Measurements from ENCODE around the gene SENP3.

The SENP3 gene

DNA sequence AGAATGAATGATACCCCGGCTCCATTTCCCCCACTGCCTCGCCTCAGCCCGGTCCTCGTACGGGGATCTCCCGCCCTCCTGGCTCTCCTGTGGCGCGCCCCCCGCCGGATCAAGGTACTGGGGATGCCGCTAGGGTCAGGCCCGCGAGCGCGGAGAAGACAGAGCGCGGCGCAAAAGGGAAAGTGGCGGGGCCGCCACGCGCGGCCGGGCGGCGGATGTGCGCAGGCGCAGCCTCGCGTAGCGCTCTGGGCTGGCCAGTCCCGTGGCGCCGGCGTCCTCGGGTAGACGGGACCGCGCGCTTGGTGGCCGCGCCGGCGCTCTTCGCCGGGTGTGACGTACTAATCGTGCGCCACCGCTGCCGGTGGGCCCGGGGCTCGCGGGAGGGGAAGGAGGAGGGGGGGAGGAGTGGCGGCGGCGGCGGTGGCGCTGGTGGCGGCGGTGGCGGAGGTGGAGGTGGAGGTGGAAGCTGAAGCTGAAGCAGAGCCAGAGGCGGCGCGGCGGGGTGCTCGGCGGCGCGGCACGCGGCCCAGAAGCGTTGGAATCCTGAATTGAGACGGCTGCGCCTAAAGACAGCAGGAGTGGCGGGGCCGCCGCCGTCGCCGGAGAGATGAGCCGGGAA is at the start of gene SENP3:
SENP3 (plus strand) TSS at position 331 of the 619 bp plus-strand sequence. CDS start 1,158 bp downstream, outside the sequence.
- ChIA-PET CTCF (interaction anchor here (0.7 to 6.5 kb wide), 37 partner anchors 9 to 516 kb away, joined by 3 to 74 read pairs (median 7); partner anchors contain the start of genes ACAP1, ATP1B2, KCTD11 and MPDU1), POLR2A (interaction anchor here (0.8 to 1.5 kb wide), 2 partner anchors 77 to 126 kb away, joined by 3 to 6 read pairs; partner anchors contain the start of gene POLR2A)
- TF ChIP-seq, protein P1, sequence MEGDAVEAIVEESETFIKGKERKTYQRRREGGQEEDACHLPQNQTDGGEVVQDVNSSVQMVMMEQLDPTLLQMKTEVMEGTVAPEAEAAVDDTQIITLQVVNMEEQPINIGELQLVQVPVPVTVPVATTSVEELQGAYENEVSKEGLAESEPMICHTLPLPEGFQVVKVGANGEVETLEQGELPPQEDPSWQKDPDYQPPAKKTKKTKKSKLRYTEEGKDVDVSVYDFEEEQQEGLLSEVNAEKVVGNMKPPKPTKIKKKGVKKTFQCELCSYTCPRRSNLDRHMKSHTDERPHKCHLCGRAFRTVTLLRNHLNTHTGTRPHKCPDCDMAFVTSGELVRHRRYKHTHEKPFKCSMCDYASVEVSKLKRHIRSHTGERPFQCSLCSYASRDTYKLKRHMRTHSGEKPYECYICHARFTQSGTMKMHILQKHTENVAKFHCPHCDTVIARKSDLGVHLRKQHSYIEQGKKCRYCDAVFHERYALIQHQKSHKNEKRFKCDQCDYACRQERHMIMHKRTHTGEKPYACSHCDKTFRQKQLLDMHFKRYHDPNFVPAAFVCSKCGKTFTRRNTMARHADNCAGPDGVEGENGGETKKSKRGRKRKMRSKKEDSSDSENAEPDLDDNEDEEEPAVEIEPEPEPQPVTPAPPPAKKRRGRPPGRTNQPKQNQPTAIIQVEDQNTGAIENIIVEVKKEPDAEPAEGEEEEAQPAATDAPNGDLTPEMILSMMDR (IDR thresholded peaks at IDR 0.05; ENCODE audit: control extremely low read depth, extremely low read depth, low read depth, missing control alignments), result no peak
- DNase-seq (ENCODE audit: extremely low spot score), result peak; percentile 98

DNA sequence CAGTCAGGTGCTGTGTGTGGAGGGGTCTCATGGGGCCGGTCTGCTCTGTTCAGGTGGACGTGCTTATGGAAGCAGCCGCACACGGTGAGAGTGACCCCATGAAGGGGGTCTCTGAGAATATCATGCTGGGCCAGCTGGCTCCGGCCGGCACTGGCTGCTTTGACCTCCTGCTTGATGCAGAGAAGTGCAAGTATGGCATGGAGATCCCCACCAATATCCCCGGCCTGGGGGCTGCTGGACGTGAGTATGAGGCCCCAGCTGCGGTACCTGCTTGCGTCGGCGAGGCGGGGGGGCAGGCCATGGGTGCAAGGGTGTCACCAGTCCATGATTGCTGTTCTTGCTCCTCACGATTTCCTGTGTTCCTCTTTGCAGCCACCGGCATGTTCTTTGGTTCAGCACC is 49.6 kb upstream of the SENP3 start:
- CTCF ChIA-PET, result interaction anchor here (5.9 kb wide), 1 partner anchor 49 kb away, joined by 74 read pairs; the partner anchor contains the start of gene SENP3
- POLR2A ChIA-PET, result interaction anchor here (0.6 kb wide), 1 partner anchor 24 kb away, joined by 5 read pairs; no protein-coding TSS in a partner anchor
- TF ChIP-seq, protein P1 (IDR thresholded peaks at IDR 0.05; ENCODE audit: control extremely low read depth, extremely low read depth, low read depth, missing control alignments), result no peak
- no peak for DNase-seq (ENCODE audit: extremely low spot score)

DNA sequence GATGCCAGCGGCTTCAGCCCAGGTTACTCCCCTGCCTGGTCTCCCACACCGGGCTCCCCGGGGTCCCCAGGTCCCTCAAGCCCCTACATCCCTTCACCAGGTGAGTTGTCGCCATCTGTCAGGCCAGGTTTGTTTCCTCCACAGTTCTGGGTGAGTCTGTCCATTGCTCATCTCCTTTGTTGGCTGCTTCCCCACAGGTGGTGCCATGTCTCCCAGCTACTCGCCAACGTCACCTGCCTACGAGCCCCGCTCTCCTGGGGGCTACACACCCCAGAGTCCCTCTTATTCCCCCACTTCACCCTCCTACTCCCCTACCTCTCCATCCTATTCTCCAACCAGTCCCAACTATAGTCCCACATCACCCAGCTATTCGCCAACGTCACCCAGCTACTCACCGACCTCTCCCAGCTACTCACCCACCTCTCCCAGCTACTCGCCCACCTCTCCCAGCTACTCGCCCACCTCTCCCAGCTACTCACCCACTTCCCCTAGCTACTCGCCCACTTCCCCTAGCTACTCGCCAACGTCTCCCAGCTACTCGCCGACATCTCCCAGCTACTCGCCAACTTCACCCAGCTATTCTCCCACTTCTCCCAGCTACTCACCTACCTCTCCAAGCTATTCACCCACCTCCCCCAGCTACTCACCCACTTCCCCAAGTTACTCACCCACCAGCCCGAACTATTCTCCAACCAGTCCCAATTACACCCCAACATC is 48.7 kb upstream of the SENP3 start:
- ChIA-PET POLR2A (interaction anchor here (0.6 to 1.5 kb wide), 2 partner anchors 24 to 29 kb away, joined by 5 to 12 read pairs; partner anchors contain the start of gene POLR2A), CTCF (interaction anchor here (0.8 to 5.9 kb wide), 12 partner anchors 10 to 175 kb away, joined by 3 to 74 read pairs (median 16); partner anchors contain the start of genes MPDU1, SENP3, TMEM256 and TMEM95)
- no peak for DNase-seq (ENCODE audit: extremely low spot score)
- TF ChIP-seq, protein P1 (IDR thresholded peaks at IDR 0.05; ENCODE audit: control extremely low read depth, extremely low read depth, low read depth, missing control alignments), result no peak

DNA sequence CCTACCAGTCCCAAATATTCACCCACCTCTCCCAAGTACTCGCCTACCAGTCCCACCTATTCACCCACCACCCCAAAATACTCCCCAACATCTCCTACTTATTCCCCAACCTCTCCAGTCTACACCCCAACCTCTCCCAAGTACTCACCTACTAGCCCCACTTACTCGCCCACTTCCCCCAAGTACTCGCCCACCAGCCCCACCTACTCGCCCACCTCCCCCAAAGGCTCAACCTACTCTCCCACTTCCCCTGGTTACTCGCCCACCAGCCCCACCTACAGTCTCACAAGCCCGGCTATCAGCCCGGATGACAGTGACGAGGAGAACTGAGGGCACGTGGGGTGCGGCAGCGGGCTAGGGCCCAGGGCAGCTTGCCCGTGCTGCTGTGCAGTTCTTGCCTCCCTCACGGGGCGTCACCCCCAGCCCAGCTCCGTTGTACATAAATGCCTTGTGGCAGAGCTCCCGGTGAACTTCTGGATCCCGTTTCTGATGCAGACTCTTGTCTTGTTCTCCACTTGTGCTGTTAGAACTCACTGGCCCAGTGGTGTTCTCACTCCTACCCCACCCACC is 47.8 kb upstream of the SENP3 start:
- CTCF ChIA-PET, result interaction anchor here (0.9 to 5.9 kb wide), 26 partner anchors 9 to 174 kb away, joined by 3 to 74 read pairs (median 6); partner anchors contain the start of genes MPDU1, SENP3, TMEM95 and TNFSF12
- POLR2A ChIA-PET, result interaction anchor here (1.5 kb wide), 1 partner anchor 30 kb away, joined by 12 read pairs; the partner anchor contains the start of gene POLR2A
- TF ChIP-seq, protein P1 (IDR thresholded peaks at IDR 0.05; ENCODE audit: control extremely low read depth, extremely low read depth, low read depth, missing control alignments), result no peak
- DNase-seq (ENCODE audit: extremely low spot score), result no peak

DNA sequence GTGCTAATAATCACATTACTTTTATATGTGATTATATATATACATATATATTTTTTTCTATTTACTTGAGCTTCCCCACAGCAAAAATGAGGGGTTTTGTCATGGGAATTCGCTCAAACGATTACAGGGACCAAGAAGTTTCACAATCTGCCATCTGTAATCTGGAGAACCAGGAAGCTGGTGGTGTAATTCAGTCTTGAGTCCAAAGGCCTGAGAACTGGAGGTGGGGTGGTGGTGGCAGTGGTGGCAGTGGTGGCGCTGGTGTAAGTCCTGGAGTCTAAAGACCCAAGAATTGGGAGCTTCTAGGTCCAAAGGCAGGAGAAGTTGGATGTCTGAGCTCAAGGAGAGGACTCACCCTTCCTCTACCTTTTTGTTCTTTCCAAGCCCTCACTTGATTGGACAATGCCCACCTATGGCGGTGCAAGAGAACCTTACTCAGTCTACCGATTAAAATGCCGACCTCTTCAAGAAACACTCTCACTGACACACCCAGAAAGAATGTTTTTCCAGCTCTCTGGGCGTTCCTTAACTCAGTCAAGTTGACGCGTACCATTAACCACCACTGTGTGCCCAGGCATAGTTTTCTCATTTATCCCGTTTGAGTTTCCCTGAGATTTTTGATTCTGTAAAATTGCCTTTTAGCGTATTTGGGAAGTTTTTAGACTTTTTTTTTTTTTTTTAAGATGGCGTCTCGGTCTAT is 45.7 kb upstream of the SENP3 start:
- ChIA-PET POLR2A (interaction anchor here (0.6 kb wide), 2 partner anchors 11 to 32 kb away, joined by 3 read pairs; partner anchors contain the start of gene POLR2A), CTCF (interaction anchor here (0.9 to 5.9 kb wide), 16 partner anchors 10 to 172 kb away, joined by 3 to 74 read pairs (median 8); partner anchors contain the start of genes MPDU1, SENP3, TMEM102 and TMEM95)
- no peak for DNase-seq (ENCODE audit: extremely low spot score)
- TF ChIP-seq, protein P1 (IDR thresholded peaks at IDR 0.05; ENCODE audit: control extremely low read depth, extremely low read depth, low read depth, missing control alignments), result no peak

Data from GM10248 (cell line).